ENCODE measurements around the gene ZNF497. TPM values are rescaled to one million over a fixed set of nuclear protein-coding genes. Genes with fewer than 3 reads are reported as not detected.

Gene ZNF497
- total and polyA plus RNA-seq, 2 of the 8 experiments (the other 6 are each of a cell fraction or from before 2014, with no cell fraction given) = 0.93 to 1.4 TPM

GRCh38 chr19:58335630-58336029 lies 26.9 kb downstream of the ZNF497 start (continued):
- TF ChIP-seq CHD7 (IDR thresholded peaks at IDR 0.05; ENCODE audit: insufficient replicate concordance, low read length) (no peak), SIRT6 (IDR thresholded peaks at IDR 0.05; ENCODE audit: low read length) (no peak), CTCF (IDR thresholded peaks at IDR 0.05; ENCODE audit: control extremely low read depth in 1 of 3, insufficient read depth in 1 of 3, low read depth in 1 of 3, low read length in 3 of 3) (no peak), KDM5A (IDR thresholded peaks at IDR 0.05; ENCODE audit: low read length) (no peak), SP4 (IDR thresholded peaks at IDR 0.05; ENCODE audit: low read length) (no peak), EGR1 (IDR thresholded peaks at IDR 0.05; ENCODE audit: borderline replicate concordance, low read depth, low read length) (no peak), HDAC2 (IDR thresholded peaks at IDR 0.05; ENCODE audit: borderline replicate concordance in 1 of 2, low read depth in 2 of 2, low read length in 2 of 2) (no peak), E2F6 (IDR thresholded peaks at IDR 0.05) (no peak)

Data from H1 (cell line).